Measurements from ENCODE around the gene CEP19. TPM values are rescaled to one million over a fixed set of nuclear protein-coding genes. Genes with fewer than 3 reads are reported as not detected.
"Not testable (repeated sequence)": the region's sequence is repeated elsewhere in the genome, so short reads cannot be mapped to it uniquely, and the experiment has no call there.

The CEP19 gene
- total RNA-seq, 4 donors from 2014 or later: 0.67 TPM; not detected in 3

GRCh38 chr3:196737655-196738054 lies 25.6 kb upstream of the CEP19 start:
- TF ChIP-seq CTCF (IDR thresholded peaks at IDR 0.05): no peak
- TF ChIP-seq POLR2A (IDR thresholded peaks at IDR 0.05): no peak

GRCh38 chr3:196736670-196737374 lies 24.8 kb upstream of the CEP19 start:
- no peak for DNase-seq
- peaks cover 0 to 6% (median under 1%) of the 10 kb centered on the region in 4 donors for H3K4me1 ChIP-seq
- peaks cover 0 to under 1% (median 0%) of the 10 kb centered on the region in 3 donors for H3K36me3 ChIP-seq
- no peaks in the 10 kb centered on the region for H3K9me3 ChIP-seq
- no peaks in the 10 kb centered on the region for H3K27me3 ChIP-seq
- no peak for TF ChIP-seq POLR2A (IDR thresholded peaks at IDR 0.05)
- TF ChIP-seq CTCF (IDR thresholded peaks at IDR 0.05): no peak
- no peak overlapping the region for H3K27ac ChIP-seq
- no peak overlapping the region for H3K4me3 ChIP-seq

More at GRCh38 chr3:196737655-196738054, 25.6 kb upstream of the CEP19 start:
- peaks cover 0 to 15% (median 3%) of the 10 kb centered on the region in 4 donors for H3K4me1 ChIP-seq
- DNase-seq: no peak
- H3K27ac ChIP-seq: no peak overlapping the region
- H3K27me3 ChIP-seq: no peaks in the 10 kb centered on the region
- no peaks in the 10 kb centered on the region for H3K36me3 ChIP-seq
- H3K9me3 ChIP-seq: no peaks in the 10 kb centered on the region
- H3K4me3 ChIP-seq: no peak overlapping the region

- TF ChIP-seq CTCF (IDR thresholded peaks at IDR 0.05): no peak
- no peak for TF ChIP-seq POLR2A (IDR thresholded peaks at IDR 0.05)
Observed at GRCh38 chr3:196735751-196736150, 23.7 kb upstream of the CEP19 start.

GRCh38 chr3:196726788-196727675 lies 15.0 kb upstream of the CEP19 start:
- Histone ChIP-seq H3K4me1 (peaks cover 0 to 7% (median 0%) of the 10 kb centered on the region in 4 donors), H3K27ac (peak overlapping the region in 2 of 4 donors; percentile 57 to 68), H3K27me3 (no peaks in the 10 kb centered on the region), H3K4me3 (no peak overlapping the region), H3K9me3 (no peaks in the 10 kb centered on the region), H3K36me3 (peaks cover 0 to 26% (median 0%) of the 10 kb centered on the region in 3 donors)
- no peak for TF ChIP-seq CTCF (IDR thresholded peaks at IDR 0.05)
- peak in 1 of 2 donors; percentile 5 for TF ChIP-seq POLR2A (IDR thresholded peaks at IDR 0.05)
- no peak for DNase-seq

More at GRCh38 chr3:196735751-196736150, 23.7 kb upstream of the CEP19 start:
- H3K9me3 ChIP-seq: no peaks in the 10 kb centered on the region
- no peak overlapping the region for H3K4me3 ChIP-seq
- H3K27me3 ChIP-seq: no peaks in the 10 kb centered on the region
- peaks cover 0 to 11% (median 0%) of the 10 kb centered on the region in 3 donors for H3K36me3 ChIP-seq
- no peak overlapping the region for H3K27ac ChIP-seq
- DNase-seq: no peak
- no peaks in the 10 kb centered on the region for H3K4me1 ChIP-seq

GRCh38 chr3:196721097-196721496 lies 9.0 kb upstream of the CEP19 start:
- no peak for DNase-seq
- no peak overlapping the region for H3K27ac ChIP-seq

GRCh38 chr3:196717162-196717561 lies 5.1 kb upstream of the CEP19 start:
- H3K27ac ChIP-seq, DNase-seq, H3K27me3 ChIP-seq, H3K4me3 ChIP-seq, H3K9me3 ChIP-seq, H3K4me1 ChIP-seq, H3K36me3 ChIP-seq: not testable (repeated sequence)

More at GRCh38 chr3:196721097-196721496, 9.0 kb upstream of the CEP19 start:
- no peak overlapping the region for H3K4me3 ChIP-seq
- H3K27me3 ChIP-seq: no peaks in the 10 kb centered on the region
- no peaks in the 10 kb centered on the region for H3K9me3 ChIP-seq
- TF ChIP-seq POLR2A (IDR thresholded peaks at IDR 0.05) (no peak), CTCF (IDR thresholded peaks at IDR 0.05) (no peak)
- H3K36me3 ChIP-seq: peaks cover 0 to 6% (median 0%) of the 10 kb centered on the region in 3 donors
- peaks cover 0 to 4% (median 0%) of the 10 kb centered on the region in 4 donors for H3K4me1 ChIP-seq
